Cardiac fibroblast (primary cell): ENCODE results near the gene PCDHGA6.

Source experiments
- DNase-seq, 2 donors: peaks; one replicate each; pipeline versions ENCODE4 v3.0.0 to v3.0.0-alpha.2; 2010; ENCODE audit warnings: low read depth in 2 of 2
- H3K4me3 ChIP-seq, 2 donors: replicated peaks in 1 of 2; 1 replicate in 1 of 2; 2 replicates in 1 of 2; pipeline ENCODE4 v1.5.1; 2011; ENCODE audit warnings: low read depth in 2 of 2, low read length in 2 of 2, mild to moderate bottlenecking in 2 of 2, moderate library complexity in 1 of 2
- TF ChIP-seq, protein P1 (sequence below): IDR thresholded peaks from one replicate; pipeline ENCODE4 v1.5.1; 2011; ENCODE audit warnings: low read depth, mild to moderate bottlenecking, low read length, inconsistent platforms

Gene PCDHGA6

DNA sequence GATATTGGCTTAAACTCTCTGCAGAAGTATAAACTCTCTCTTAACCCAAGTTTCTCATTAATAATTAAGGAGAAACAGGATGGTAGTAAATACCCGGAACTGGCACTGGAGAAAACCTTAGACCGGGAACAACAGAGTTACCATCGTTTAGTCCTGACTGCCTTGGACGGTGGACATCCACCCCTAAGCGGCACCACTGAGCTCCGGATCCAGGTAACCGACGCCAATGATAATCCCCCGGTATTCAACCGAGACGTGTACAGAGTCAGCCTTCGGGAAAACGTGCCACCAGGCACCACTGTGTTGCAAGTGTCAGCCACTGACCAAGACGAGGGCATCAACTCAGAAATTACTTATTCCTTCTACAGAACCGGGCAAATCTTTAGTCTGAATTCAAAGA, 24.9 kb downstream of the PCDHGA6 start:
- TF ChIP-seq, protein P1, sequence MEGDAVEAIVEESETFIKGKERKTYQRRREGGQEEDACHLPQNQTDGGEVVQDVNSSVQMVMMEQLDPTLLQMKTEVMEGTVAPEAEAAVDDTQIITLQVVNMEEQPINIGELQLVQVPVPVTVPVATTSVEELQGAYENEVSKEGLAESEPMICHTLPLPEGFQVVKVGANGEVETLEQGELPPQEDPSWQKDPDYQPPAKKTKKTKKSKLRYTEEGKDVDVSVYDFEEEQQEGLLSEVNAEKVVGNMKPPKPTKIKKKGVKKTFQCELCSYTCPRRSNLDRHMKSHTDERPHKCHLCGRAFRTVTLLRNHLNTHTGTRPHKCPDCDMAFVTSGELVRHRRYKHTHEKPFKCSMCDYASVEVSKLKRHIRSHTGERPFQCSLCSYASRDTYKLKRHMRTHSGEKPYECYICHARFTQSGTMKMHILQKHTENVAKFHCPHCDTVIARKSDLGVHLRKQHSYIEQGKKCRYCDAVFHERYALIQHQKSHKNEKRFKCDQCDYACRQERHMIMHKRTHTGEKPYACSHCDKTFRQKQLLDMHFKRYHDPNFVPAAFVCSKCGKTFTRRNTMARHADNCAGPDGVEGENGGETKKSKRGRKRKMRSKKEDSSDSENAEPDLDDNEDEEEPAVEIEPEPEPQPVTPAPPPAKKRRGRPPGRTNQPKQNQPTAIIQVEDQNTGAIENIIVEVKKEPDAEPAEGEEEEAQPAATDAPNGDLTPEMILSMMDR: no peak
- no peak for DNase-seq
- H3K4me3 ChIP-seq: no peak overlapping the region

DNA sequence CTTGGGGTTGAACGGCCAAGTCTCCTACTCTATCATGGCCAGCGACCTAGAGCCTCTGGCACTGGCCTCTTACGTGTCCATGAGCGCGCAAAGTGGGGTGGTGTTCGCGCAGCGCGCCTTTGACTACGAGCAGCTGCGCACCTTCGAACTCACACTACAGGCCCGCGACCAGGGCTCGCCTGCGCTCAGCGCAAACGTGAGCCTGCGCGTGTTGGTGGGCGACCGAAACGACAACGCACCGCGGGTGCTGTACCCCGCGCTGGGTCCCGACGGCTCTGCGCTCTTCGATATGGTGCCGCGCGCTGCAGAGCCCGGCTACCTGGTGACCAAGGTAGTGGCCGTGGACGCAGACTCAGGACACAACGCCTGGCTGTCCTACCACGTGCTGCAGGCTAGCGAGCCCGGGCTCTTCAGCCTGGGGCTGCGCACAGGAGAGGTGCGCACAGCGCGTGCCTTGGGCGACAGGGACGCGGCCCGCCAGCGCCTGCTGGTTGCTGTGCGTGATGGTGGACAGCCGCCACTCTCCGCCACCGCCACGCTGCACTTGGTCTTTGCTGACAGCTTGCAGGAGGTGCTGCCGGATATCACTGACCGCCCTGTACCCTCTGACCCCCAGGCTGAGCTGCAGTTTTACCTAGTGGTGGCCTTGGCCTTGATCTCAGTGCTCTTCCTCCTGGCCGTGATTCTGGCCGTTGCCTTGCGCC, 26.0 kb downstream of the PCDHGA6 start:
- TF ChIP-seq, protein P1: no peak
- DNase-seq: no peak
- H3K4me3 ChIP-seq: no peak overlapping the region

DNA sequence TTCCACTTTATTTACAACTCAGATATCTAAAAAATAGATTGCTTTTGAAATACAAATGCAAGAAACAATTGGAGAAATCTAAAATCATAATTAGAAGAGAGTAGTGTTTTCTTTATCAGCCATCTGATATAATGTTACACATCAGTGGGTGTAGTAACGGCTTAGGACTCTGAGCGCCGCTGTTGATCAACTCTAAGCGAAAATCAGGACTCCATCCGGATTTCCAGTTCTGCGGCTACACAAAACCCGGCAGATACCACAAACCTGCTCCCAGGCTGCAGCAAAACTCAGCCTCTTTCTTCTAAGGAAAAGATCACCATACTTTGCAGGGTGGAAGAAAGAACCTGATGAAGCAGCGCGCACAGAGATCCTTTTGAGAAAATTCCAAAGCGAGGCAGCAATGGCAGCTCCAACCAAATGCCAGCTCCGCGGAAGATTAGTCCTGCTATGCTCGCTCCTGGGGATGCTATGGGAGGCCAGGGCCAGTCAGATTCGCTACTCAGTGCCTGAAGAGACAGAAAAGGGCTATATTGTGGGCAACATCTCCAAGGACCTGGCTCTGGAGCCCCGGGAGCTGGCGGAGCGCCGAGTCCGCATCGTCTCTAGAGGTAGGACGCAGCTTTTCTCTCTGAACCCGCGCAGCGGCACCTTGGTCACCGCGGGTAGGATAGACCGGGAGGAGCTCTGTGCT, 29.0 kb downstream of the PCDHGA6 start, which contains the start of gene PCDHGA9:
TSS of gene PCDHGA9 (plus strand) at position 226 of the 691 bp plus-strand sequence. CDS start at position 401, 175 bp downstream.
- TF ChIP-seq, protein P1: peak; percentile 53
- H3K4me3 ChIP-seq: peak within 1 kb of the TSS; percentile 12 to 42

DNA sequence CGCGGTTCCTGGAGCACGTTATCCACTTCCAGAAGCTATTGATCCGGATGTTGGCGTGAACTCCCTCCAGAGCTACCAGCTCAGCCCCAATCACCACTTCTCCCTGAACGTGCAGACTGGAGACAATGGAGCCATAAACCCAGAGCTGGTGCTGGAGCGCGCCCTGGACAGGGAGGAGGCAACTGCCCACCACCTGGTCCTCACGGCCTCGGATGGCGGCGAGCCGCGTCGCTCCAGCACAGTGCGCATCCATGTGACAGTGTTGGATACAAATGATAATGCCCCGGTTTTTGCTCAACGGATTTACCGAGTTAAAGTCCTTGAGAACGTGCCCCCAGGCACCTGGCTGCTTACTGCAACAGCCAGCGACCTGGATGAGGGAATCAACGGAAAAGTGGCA, 29.7 kb downstream of the PCDHGA6 start:
- no peak overlapping the region for H3K4me3 ChIP-seq
- TF ChIP-seq, protein P1: no peak
- DNase-seq: no peak

More for the DNA sequence above, 29.0 kb downstream of the PCDHGA6 start, which contains the start of gene PCDHGA9:
- peak; percentile 41 to 63 for DNase-seq

DNA sequence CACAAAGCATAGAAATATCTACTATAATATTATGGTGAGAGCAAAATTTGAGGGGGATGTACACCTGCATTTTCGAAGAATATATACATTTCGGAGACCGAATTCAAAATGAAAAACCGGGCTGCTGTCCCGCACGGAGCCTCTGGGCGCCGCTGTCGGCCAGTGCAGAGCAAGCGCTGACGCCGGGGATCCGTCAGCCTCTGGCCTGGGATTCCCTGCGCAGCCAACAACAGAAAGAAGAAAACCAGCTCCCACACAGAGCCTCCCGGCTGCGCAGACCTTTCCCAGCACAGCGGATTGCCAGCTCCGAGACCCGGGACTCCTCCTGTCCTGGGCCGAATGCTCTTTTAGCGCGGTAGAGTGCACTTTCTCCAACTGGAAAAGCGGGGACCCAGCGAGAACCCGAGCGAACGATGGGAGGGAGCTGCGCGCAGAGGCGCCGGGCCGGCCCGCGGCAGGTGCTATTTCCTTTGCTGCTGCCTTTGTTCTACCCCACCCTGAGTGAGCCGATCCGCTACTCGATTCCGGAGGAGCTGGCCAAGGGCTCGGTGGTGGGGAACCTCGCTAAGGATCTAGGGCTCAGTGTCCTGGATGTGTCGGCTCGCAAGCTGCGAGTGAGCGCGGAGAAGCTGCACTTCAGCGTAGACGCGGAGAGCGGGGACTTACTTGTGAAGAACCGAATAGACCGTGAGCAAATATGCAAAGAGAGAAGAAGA, 34.3 kb downstream of the PCDHGA6 start, which contains the start of gene PCDHGB6:
TSS of gene PCDHGB6 (plus strand) at position 232 of the 716 bp plus-strand sequence. CDS start at position 414, 182 bp downstream.
- H3K4me3 ChIP-seq: peak within 1 kb of the TSS; percentile 8 to 44
- DNase-seq: peak; percentile 56 to 65
- TF ChIP-seq, protein P1: peak; percentile 65

DNA sequence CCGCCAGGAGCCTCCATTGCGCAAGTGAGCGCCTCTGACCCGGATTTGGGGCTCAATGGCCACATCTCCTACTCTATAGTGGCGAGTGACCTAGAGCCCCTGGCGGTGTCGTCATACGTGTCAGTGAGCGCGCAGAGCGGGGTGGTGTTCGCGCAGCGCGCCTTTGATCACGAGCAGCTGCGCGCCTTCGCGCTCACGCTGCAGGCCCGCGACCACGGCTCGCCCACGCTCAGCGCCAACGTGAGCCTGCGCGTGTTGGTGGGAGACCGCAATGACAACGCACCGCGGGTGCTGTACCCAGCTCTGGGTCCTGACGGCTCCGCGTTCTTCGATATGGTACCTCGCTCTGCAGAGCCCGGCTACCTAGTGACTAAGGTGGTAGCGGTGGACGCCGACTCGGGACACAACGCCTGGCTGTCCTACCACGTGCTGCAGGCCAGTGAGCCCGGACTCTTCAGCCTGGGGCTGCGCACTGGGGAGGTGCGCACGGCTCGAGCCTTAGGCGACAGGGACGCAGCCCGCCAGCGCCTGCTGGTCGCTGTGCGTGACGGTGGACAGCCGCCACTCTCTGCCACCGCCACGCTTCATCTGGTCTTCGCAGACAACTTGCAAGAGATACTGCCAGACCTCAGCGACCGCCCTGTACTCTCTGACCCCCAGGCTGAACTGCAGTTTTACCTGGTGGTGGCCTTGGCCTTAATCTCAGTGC, 36.1 kb downstream of the PCDHGA6 start:
- H3K4me3 ChIP-seq: no peak overlapping the region
- no peak for DNase-seq
- TF ChIP-seq, protein P1: no peak
